GM13977 (cell line): ENCODE measurements around the gene ACADVL.
"Not testable (repeated sequence)": the region's sequence is repeated elsewhere in the genome, so short reads cannot be mapped to it uniquely, and the experiment has no call there.

Source experiments
- DNase-seq: peaks from one replicate; pipeline ENCODE4 v3.0.0; 2012; ENCODE audit warnings: low spot score
- CTCF ChIP-seq: IDR thresholded peaks from 2 replicates; pipeline ENCODE4 v1.5.1; 2012; ENCODE audit warnings: mild to moderate bottlenecking, control low read depth; ENCODE audit not compliant: insufficient read depth; ENCODE audit errors: extremely low read depth, missing control alignments
- in situ Hi-C: fragments of 300-500 bp; cut with MboI; formaldehyde crosslinking; loops from one replicate; pipeline ENCODE4 v1.12.0; 2022; ENCODE audit warnings: low sequenced_read_pairs, low pct_unique_long_range_greater_than_20kb, mixed read lengths, inconsistent platforms; ENCODE audit not compliant: unreplicated experiment

ACADVL gene

GRCh38 chr17:7219812-7220592 lies at the start of gene ACADVL, which contains the start of gene DLG4:
TSS of gene ACADVL (plus strand) at chr17:7219938. CDS start at chr17:7219985, 47 bp downstream.
TSS of gene DLG4 (minus strand) at chr17:7219836.
- in situ Hi-C loops: no loop called here
- no peak for TF ChIP-seq CTCF
- peak; percentile 94 for DNase-seq

DNA sequence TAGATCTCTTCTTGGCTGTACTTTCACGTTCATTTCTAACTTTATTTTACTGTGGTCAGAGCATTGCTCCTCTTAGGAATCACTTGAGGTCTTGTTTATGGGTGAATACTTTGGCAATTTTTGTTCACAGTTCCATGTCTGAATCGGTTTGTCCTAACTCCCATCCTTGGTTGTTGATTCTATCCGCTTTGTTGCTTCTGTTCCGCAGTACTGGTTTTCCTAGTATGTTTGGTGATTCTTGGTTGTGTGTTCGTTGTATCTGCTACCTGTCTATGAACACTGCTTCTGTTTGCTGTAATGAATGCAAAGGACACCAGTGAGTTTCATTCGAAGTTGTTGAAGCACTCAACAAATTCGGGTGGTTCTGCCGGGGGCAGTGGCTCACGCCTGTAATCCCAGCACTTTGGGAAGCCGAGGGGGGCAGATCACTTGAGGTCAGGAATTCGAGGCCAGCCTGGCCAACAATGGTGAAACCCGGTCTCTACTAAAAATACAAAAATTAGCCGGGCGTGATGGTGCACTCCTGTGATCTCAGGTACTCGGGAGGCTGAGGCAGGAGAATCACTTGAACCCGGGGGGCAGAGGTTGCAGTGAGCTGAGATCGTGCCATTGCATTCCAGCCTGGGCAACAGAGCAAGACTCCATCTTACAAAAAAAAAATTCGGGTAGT lies 47.1 kb upstream of the ACADVL start:
- DNase-seq, in situ Hi-C loops: not testable (repeated sequence)

DNA sequence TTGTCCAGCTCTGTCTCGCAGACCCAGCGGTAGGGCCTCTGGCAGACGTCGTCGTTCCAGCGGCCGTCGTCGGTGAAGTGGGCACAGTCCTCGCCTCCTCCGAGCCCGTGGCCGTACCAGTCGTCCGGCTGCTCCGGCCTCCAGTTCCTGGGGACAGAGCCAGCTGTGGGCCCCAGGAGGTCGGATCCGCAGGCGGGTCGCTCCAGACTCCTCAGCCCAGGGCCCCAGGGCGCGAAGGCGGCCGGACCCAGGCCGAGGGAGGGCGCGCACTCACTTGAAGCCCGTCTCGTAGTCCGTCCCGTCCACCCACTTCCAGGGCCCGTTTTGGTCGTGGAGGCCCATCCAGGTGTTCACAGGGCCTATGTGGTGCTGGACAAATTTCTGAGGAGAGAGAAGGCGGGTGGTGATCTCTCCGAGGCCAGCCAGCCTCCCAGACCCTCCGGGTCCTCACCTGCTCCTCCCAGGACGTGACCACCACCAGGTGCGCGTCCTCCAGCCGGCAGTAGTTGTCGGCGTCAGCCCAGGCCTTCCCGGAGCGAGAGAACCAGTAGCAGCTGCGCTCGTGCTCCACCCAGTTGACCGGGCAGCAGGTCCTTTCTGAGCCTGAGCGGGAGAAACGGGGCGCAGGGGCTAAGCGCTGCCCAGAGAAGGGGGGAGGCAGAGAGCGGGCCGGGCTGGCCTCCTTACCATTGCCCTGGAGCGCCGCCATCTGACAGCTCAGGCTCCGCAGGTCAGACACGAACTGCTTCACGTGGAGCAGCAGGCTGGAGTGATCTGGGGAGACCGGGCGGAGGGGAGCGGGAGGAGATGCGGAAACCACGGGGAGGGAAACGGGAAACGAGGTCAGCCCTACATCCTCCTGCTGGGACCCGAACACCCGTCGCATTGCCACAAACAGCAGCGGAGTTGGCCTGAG lies 45.8 kb upstream of the ACADVL start:
- DNase-seq: peak; percentile 66
- in situ Hi-C loops: no loop called here
- TF ChIP-seq CTCF: peak; percentile 37

DNA sequence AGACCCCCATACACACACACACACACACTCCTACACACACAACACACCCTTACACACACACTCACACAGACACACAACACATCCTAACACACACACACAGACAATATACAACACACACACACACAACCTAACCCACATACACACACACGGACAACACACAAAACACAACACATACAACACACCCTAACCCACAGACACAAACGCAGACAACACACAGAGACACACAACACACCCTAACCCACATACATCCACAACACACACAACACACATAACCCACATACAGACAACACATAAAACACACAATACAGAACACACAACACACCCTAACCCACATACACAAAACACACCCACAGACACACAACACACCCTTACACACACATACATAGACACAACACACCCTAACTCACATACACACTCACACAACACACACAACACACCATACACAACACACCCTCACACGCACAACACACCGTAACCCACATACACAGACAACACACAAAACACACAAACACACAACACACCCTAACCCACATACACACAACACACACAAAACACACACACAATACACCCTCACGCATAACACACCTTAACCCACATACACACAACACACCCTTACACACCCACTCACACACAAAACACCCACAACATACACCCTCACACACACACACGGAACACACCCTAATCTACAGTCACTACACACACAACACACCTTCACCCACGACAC lies 45.0 kb upstream of the ACADVL start:
- TF ChIP-seq CTCF: no peak
- DNase-seq: peak; percentile 18
- in situ Hi-C loops: no loop called here

DNA sequence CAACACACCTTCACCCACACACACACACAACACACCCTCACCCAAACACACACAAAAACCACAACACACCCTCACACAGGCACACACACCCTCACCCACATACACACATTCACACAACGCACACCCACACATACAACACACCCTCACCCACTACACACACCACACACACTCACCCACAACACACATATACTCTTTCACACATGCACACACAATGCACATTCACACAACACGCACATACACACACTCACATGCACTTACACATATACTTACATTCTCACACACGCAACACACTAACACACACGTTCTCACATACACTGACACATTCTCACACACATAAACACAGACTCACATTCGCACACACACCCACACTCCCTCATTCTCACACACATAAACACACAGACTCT lies 44.4 kb upstream of the ACADVL start:
- no peak for DNase-seq
- in situ Hi-C loops: no loop called here
- TF ChIP-seq CTCF: no peak

GRCh38 chr17:7176107-7176840 lies 43.5 kb upstream of the ACADVL start:
- in situ Hi-C loops: no loop called here
- no peak for TF ChIP-seq CTCF
- no peak for DNase-seq
